ENCODE data around the gene EFEMP1.

EFEMP1 gene

DNA sequence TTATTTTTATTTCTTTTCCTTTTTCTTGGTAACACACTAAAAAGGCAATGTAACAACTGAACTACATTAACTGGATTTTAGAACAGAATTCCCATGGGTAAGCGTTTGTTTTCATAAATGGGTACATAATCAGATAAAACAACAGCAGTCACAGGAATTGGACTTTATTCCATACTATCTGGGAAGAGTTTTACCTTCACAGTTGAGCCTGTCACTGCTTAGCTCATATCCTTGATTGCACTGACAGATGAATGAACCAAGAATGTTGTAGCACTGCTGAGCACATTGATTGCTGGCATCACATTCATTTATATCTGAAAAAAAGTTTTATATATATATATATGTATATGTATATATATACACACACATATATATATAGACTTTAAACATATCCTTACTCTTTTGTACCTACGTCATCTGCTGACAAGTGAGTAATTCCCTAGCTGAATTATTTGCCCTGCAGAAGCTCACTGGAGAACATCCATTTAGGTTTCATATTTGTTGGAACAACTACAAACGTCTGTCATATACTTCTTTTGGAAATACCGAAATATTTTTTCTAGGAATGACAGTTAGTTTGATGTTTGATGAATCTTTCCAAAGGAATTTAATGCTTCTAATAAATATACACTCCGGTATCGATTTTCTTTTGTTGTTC lies 47.0 kb downstream of the EFEMP1 start:
- no peak for DNase-seq (ENCODE audit: low read depth)
- H3K4me3 ChIP-seq (ENCODE audit: low read depth, low read length) = no peak overlapping the region

DNA sequence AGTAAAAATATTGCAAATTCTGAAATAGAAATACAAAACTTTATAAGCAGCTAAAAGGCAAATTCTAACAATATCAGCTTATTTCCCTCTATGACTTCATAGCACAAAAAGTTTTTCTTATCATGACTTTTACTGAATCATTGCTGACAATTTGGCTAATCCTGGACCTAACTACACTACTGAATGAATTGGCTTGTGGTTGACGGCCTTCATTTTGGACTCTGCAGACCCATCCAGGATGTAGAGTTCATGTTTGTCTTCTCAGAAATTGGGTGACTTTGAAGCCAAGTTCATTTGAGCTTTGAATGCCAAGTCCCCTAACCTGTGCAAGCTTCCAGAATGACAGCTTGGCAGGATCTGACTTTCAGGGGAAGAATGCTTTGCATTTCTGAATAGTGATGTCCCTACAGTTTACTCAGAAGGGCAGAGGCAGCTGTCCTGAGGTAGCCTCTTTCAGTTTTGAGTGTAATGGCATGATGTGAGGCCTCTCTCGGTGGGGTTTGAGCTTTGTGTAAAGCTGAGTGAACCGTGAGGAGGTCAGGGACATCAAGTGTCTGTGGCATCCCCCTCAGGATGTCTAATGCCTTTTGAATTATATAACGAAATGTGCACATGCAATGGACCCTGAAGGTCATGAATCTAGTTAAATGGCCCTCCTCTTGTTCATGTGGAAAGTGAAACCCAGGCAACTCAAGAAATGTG lies 48.0 kb downstream of the EFEMP1 start:
- H3K4me3 ChIP-seq (ENCODE audit: low read depth, low read length) = no peak overlapping the region
- DNase-seq (ENCODE audit: low read depth) = no peak

DNA sequence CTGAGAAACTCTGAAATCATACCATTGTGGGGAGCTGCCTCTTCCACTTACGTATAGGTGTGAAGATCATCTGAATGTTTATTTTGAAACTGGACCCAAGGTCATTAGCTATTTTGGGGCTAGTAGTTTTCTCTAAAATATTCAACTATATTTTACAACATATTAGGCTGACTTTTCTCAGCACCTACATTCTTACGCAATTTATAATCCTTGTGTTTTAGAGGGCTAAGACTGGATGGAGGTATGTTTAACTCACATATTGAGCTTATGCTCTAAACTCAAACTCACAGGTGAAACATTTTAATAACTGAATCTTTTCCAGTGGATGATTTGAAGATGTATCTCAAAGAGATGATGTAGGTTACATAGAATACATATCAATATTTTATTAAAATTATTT lies 49.2 kb downstream of the EFEMP1 start:
- H3K4me3 ChIP-seq (ENCODE audit: low read depth, low read length) = no peak overlapping the region
- no peak for DNase-seq (ENCODE audit: low read depth)

DNA sequence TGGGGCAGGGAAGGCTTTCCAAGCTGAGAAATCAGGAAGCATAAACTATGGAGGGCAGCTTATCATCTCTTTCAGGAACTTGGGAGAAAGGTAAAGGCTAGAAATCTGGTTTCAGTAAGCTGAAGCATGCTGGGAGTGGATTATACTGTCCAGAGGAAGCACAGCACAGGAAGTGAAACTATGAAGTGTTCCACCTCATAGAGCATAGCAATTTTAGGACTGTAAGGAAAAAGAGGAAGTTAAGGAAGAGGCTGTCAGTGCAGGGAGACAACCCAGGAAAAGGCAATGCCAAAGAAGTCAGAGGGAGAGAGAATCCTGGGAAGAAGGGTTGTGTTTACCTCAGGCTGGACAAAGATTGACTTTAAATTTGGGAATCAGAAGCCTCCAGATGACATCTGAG lies 51.9 kb downstream of the EFEMP1 start:
- no peak for DNase-seq (ENCODE audit: low read depth)
- H3K4me3 ChIP-seq (ENCODE audit: low read depth, low read length) = no peak overlapping the region

DNA sequence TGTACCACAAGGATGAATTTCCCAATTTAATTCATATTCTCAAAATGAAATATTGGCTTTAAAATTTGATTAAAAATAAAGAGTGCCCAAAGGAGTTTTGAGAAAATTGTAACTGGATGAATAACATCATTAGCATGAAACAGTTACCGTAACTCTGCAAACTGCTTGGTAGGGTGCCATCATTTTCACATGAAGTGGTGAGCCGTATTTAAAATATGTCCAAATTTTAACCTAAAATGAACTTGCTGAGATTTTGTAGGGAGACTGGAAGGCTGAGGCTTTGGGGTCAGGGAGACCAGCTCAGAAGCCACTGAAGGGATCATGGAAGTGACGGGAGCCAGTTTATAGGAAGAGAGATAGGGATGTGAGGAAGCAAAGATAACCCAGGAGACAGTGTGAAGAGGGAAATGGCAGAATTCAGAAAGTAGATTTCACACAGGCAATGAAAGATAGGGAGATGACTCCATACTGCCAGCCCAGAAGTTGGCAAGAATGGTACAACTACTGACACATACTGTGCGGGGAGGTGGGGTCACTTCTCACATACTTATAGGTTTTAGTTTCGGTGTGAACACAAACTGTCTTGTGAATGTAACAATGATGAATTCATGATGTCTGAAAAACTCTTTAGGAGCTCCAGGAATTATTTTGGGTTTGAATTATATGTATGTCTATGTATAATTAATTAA lies 53.8 kb downstream of the EFEMP1 start:
- no peak overlapping the region for H3K4me3 ChIP-seq (ENCODE audit: low read depth, low read length)
- no peak for DNase-seq (ENCODE audit: low read depth)

DNA sequence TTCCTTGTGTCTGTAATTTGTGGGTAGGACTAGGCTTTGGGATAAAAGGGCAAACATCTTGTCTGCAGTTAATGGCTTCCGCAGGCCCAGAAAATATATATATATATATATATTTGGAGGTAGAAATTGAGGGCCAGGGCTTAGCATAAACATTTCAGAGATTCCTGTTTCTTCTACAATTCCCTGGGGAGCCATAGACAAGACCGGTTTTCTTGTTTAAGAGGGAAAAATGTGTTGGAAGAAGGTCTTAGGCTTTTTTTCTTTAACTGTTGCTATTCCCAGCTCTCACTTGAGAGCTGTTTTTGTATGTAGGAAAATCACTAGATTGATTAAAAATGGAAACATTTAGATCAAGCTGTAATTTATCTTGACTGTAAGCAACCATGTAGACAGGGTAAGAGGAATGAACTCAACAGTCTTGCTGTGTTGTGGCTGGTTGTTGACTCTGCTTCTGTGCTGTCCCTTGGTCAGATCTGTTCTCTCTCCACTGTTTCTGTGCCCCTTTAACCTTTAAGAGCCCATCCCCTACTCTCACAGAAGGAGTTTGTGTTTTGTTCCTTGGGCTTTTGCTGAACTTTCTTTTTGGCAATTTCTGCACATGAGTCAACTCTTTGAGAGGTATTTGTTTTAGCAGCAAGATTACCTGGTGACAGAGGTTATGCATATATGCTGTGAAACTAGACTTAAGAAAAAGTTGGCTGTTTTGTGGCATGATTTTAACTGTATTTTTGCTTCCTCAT lies 58.3 kb downstream of the EFEMP1 start:
- DNase-seq (ENCODE audit: low read depth) = peak; percentile 73
- H3K4me3 ChIP-seq (ENCODE audit: low read depth, low read length) = no peak overlapping the region

DNA sequence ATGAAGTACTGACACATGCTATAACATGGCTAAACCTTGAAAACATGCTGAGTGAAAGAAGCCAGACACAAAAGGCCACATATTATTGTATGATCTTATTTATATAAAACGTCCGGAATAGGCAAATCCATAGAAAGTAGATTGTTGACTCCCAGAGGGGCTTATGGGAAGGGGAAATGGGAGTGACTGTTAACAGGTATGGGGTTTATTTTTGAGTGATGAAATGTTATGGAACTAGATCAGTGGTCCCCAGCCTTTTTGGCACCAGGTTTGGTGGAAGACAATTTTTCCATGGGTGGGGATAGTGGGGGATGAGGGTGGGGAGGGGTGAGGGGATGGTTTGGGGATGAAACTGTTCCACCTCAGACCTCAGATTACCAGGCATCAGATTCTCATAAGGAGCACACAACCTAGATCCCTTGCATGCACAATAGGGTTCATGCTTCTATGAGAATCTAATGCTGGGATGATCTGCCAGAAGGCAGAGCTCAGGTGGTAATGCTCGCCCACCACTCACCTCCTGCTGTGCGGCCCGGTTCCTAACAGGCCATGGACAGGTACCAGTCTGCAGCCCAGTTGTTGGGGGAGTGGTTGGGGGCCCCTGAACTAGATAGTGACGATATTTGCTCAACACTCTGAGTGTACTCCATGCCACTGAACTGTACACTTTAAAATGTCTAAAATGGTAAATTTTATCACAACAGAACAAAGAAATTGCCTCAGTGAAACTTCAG lies 59.1 kb downstream of the EFEMP1 start:
- no peak overlapping the region for H3K4me3 ChIP-seq (ENCODE audit: low read depth, low read length)
- no peak for DNase-seq (ENCODE audit: low read depth)

DNA sequence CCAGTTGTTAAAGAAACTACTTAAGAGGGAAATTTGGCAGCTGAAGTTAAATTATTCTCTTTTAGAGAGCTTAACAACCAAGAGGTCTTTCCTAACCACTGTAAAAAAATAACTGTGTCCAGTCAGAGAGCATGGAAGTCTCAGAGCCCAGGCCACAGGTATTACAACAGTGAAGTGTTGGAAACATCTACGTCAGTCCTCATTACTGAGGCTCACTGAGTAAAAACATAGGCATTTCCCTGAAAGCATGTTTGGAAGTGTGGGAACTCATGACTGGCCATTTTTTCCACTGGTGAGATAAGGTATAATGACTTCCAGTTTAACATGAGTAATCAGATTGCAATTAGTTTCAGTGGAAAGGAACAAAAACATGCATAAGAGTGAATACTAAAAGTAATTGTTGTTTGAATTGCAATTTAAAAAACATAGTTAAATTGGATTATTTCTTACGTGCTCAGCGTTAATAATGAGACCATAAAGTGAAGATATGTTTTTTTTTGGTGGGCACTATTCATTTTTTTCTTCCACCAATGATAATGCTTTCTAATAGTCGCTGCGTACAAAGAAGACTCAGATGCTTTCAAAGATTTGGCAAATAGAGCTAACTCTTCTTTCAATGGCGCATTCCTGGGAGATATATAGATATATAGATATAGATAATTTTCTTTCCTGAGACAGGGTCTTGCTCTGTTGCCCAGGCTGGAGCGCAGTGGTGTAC lies 60.8 kb downstream of the EFEMP1 start:
- H3K4me3 ChIP-seq (ENCODE audit: low read depth, low read length) = no peak overlapping the region
- DNase-seq (ENCODE audit: low read depth) = peak; percentile 99

DNA sequence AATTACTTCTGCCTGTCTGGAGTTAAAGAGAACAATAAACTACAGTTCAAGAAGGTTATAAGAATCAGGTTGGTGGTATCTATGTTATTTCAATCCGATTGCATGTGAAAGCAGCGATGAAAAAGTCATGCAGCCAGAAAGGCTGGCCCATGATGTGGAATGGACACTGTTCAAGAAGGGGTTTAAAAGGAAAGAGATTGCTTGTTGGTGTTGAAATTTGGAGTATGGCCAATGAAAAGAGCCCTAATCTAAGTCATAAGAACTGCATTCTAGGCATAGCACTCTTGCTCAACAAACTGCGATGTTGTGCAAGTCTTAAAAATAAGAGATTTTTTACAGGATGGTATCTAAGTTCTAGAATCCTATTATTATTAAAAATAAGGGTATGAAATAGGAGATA lies 61.3 kb downstream of the EFEMP1 start:
- DNase-seq (ENCODE audit: low read depth) = peak; percentile 98

DNA sequence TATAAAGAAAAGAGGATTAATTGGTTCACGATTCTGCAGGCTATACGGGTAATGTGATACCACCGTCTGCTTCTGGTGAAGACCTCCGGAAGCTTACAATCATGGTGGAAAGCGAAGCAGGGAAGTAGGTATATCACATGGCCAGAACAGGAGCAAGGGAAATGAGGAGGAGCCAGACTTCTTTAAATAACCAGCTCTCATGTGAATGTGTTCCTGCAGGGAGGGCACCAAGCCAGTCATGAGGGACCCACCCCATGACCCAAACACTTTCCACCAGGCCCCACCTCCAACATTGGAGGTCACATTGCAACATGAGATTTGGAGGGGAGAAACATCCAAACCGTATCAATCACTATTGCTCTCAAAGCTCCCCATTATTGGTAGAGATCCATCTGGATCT lies 61.8 kb downstream of the EFEMP1 start:
- H3K4me3 ChIP-seq (ENCODE audit: low read depth, low read length) = no peak overlapping the region
- DNase-seq (ENCODE audit: low read depth) = no peak

More for the DNA sequence above, 61.3 kb downstream of the EFEMP1 start:
- H3K4me3 ChIP-seq (ENCODE audit: low read depth, low read length) = no peak overlapping the region

DNA sequence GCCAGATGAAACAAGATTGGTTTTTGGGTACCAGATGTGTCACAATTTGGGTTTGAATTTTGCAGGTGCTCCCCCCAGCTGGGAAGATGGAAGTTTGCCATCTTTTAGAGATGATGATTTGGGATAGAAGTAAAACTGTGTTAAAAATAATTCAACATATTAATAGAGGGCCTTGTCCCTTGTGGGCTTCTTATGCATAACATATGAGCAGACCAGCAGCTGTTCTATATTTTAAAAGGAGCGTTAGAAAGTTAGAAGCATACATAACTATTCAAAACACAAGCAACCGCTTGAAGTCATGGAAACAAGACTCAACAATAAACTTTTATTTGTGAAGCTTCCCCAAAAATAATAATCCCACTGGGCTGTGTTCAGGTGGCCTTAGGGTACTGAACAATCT lies 62.8 kb downstream of the EFEMP1 start:
- H3K4me3 ChIP-seq (ENCODE audit: low read depth, low read length) = no peak overlapping the region
- no peak for DNase-seq (ENCODE audit: low read depth)

DNA sequence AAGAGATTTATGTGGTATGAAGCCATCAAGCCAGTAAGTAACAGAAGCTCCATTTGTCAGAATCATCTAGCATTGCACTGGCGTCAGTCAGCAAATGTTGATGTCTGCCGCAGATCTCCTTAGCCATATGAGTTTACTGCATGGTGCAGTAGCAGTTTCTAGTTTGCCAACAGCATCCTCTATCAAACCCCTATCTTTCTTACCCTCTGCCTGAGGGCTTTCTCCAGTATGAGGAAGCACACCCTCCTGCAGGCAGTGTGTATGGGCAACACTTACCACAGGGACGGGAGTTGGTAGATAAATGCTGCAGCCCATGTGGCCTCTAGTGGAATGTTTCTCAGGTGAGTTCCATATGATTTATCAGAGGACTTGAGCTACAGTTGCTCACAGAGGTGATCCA lies 63.7 kb downstream of the EFEMP1 start:
- DNase-seq (ENCODE audit: low read depth) = no peak
- H3K4me3 ChIP-seq (ENCODE audit: low read depth, low read length) = no peak overlapping the region

DNA sequence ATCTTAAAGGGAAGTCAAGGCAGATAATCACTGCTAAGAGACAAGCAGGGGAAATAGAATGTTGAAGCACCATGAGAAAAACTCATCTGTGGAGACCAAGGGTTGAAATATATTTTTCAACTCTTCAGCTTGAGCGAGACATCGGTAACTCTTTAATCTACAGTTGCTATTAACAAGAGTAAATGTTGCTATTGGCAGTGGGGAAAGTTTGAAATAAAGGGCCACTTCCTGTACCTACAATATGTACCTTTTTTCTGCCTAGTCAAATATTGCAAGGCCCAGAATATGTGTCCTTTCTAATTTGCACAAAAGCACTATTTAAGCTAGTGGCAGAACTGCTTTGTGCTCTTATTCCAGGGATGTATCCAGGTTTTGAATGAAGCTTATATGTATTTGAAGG lies 65.8 kb downstream of the EFEMP1 start:
- DNase-seq (ENCODE audit: low read depth) = no peak
- H3K4me3 ChIP-seq (ENCODE audit: low read depth, low read length) = no peak overlapping the region

DNA sequence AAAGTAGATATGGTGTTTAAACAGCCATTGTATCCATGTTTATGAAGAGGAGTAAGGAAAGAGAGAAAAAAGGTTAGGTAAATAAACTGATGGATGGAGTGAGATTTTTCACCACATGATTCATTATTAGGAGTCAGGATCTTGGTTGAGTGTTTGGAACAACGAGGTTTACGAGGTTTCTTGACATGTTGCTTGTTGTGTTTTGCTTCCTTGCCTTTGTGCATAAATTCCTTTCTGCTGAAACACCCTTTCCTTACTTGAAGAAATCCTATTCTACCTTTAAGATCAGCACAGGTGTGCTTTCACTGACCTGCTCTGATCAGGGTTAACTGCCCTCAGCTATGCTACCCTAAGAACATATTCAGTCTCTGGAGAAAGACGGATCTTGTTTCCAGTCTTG lies 66.6 kb downstream of the EFEMP1 start:
- no peak for DNase-seq (ENCODE audit: low read depth)
- H3K4me3 ChIP-seq (ENCODE audit: low read depth, low read length) = no peak overlapping the region

DNA sequence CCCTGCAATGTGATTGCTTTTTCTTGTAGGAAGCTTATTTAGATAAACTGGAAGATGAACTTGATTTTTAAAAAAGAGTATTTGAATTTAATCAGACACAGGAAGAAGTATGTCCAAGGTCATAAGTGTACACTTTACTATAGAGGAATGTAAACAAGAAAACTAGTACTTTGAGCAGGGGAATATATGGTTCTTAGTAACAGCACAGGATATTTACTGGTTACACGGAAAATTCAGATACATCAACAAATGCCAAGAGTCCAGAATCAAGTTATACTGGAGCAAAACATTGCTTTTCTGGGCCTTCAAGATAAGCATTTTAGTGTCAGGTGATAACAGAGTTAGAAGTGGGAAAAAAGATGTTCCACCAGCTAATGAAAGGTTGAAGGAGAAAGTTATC lies 75.5 kb downstream of the EFEMP1 start:
- H3K4me3 ChIP-seq (ENCODE audit: low read depth, low read length) = no peak overlapping the region
- DNase-seq (ENCODE audit: low read depth) = no peak

DNA sequence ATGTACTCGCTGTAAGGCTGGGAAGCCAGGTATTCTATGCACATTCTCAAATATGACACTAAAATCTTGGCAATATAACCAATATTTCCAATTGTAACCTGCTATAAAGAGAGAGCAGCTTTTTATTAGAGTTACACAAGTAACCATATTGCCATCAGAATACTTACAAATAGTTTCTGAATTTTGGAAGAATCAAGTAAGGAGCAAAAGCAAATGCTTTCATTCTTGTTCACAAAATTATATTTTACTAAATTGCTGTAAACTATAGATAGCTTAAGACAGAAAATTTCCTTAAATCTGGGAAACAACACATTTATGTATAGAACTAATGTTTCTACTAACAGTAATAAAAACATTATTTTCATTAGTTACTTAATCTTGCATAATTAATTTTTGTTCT lies 77.2 kb downstream of the EFEMP1 start:
- H3K4me3 ChIP-seq (ENCODE audit: low read depth, low read length) = no peak overlapping the region
- DNase-seq (ENCODE audit: low read depth) = no peak

DNA sequence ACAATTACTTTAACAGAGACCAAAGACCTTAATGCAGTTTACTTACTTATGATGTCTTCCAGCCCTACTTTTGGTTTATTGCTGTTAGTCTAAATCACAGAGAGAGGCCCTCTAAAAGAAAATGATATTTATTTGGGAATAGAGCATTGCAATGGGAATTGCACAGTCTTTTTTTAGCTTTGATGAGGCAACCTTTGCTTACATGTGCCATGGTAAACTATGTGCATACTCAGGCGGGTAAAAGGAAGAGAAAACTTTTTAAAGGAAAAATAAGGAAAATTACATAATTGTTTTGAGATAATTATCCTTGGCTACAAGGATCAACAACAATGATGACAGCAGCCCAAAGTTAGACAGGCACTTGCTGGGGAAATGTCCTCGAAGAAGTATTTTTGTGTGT lies 78.6 kb downstream of the EFEMP1 start:
- no peak for DNase-seq (ENCODE audit: low read depth)
- H3K4me3 ChIP-seq (ENCODE audit: low read depth, low read length) = no peak overlapping the region

DNA sequence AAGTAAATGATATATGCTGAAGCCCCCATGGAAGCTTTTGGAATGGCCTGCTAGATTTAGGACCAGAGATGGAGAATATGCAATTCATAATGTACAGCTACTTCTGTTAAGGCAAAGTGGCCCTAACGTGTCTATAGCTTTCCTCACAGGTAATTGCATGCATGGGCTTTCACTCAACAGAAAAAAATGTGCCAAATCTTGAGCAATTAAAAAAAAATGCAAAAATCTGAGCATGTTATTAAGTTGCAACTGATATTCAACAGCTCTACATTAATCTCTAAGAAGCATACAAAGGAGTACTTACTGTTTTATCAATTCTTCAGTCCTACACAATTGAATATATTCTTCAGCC lies 79.6 kb downstream of the EFEMP1 start:
- H3K4me3 ChIP-seq (ENCODE audit: low read depth, low read length) = no peak overlapping the region
- DNase-seq (ENCODE audit: low read depth) = no peak
